NCI-H187 (cell line): ENCODE results near the gene OLFML3.

Experiments
- DNase-seq, 2 experiments: peaks; one replicate each; lab custom pipeline; 2025; lab: John Stamatoyannopoulos, UW

OLFML3 gene

DNA sequence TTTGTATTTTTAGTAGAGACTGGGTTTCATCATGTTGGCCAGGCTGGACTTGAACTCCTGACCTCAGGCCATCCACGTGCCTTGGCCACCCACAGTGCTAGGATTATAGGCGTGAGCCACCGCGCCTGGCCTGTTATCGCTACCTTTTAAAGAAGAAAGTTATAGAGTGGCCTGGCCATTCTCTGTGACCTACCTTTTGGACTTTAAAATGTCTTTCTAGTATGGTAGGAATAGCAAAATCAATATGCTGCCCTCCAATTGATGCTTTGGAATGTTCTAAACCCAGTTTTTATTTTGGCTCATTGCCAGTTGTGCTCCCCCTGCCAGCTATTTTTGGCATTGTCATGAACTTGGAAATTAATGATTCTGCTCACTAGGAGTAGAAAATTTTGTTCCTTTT lies 30.3 kb upstream of the OLFML3 start:
- no peak for DNase-seq

DNA sequence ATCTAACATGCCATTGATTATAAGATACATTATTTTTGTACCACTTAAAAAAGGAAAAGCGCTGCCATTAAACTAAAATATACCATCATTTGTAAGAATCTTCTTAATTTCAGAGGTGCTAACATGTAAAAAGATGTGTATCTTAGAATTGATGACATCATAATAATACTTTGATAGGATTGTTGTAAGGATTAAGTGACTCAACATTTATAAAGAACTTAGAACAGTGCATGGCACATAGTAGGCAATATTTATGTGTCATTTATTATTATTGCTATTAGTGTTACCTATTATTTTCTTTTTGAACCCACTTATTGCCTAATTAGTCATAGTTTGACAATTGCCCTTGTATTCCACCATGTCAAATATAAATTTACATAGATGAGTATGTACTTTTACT lies 28.4 kb upstream of the OLFML3 start:
- DNase-seq = no peak

- DNase-seq = no peak
Observed at GRCh38 chr1:113951719-113952118, 27.6 kb upstream of the OLFML3 start.

DNA sequence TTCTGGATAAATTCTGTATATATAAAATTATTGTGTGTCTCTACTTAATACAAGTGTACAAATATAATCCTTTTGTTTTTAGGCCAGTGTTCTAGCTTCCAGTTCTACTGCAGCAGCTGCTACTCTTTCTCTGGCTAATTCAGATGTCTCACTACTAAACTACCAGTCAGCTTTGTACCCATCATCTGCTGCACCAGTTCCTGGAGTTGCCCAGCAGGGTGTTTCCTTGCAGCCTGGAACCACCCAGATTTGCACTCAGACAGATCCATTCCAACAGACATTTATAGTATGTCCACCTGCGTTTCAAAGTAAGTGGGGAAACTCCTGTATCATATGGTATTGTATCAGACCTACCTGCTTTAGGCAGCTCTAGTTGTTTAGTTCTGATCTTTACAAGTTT lies 21.3 kb upstream of the OLFML3 start:
- no peak for DNase-seq

- no peak for DNase-seq
Observed at GRCh38 chr1:113958691-113959090, 20.6 kb upstream of the OLFML3 start.

DNA sequence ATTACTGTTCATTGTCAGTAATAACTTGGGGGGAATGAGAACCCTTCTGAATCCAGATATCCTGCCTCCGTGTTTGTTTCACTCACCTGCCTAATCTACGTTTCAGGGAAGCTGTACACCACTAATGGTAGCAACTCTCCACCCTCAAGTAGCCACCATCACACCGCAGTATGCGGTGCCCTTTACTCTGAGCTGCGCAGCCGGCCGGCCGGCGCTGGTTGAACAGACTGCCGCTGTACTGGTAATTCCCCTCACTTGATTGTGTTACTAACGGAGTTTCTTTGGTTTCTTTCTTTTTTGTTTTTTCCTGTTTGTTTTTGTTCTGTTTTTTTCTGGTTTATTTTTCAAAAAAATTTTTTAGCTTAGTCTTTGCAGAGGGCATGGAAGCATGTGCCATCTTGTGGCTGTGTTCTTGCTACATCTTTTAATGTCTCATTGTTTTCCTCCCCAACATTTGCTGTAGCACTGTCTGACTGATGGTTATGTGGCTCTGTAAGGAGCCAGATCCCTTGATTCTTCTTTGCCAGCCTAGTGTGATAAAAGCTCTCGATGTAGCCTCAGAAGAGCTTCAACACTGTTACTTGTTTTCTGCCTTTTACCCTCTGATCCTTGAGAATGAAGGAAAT lies 15.9 kb upstream of the OLFML3 start:
- no peak for DNase-seq

- no peak for DNase-seq
Observed at GRCh38 chr1:113965703-113966412, 13.4 kb upstream of the OLFML3 start.

GRCh38 chr1:113972954-113973353 lies 6.3 kb upstream of the OLFML3 start:
- DNase-seq = no peak

DNA sequence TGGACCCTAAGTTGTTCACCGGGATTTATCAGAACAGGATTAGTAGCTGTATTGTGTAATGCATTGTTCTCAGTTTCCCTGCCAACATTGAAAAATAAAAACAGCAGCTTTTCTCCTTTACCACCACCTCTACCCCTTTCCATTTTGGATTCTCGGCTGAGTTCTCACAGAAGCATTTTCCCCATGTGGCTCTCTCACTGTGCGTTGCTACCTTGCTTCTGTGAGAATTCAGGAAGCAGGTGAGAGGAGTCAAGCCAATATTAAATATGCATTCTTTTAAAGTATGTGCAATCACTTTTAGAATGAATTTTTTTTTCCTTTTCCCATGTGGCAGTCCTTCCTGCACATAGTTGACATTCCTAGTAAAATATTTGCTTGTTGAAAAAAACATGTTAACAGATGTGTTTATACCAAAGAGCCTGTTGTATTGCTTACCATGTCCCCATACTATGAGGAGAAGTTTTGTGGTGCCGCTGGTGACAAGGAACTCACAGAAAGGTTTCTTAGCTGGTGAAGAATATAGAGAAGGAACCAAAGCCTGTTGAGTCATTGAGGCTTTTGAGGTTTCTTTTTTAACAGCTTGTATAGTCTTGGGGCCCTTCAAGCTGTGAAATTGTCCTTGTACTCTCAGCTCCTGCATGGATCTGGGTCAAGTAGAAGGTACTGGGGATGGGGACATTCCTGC lies 3.9 kb upstream of the OLFML3 start:
- no peak for DNase-seq

DNA sequence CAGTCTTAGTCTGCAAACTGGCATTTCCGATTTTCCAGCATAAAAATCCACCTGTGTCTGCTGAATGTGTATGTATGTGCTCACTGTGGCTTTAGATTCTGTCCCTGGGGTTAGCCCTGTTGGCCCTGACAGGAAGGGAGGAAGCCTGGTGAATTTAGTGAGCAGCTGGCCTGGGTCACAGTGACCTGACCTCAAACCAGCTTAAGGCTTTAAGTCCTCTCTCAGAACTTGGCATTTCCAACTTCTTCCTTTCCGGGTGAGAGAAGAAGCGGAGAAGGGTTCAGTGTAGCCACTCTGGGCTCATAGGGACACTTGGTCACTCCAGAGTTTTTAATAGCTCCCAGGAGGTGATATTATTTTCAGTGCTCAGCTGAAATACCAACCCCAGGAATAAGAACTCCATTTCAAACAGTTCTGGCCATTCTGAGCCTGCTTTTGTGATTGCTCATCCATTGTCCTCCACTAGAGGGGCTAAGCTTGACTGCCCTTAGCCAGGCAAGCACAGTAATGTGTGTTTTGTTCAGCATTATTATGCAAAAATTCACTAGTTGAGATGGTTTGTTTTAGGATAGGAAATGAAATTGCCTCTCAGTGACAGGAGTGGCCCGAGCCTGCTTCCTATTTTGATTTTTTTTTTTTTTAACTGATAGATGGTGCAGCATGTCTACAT lies 2.5 kb upstream of the OLFML3 start:
- DNase-seq = no peak

DNA sequence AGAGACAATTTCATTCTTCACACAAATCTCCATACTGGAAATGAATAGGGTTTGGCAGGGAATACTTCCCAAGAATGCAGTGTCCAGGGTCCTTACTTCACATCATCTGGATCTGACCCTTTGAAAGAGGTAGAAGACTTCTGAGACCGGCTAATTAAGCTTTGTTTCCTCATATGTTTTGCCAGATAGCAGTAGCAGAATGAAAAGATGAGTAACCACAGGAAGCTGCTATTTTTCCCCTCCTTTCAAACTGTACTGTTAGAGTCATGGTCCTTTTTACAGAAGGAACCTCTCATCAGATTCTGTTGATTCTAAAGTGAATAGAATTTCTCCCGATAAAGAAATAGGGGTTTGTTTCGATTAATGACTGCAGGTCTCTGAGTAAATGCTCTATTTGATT lies 1.4 kb upstream of the OLFML3 start:
- DNase-seq = no peak

- no peak for DNase-seq
Observed at GRCh38 chr1:113980110-113980509, 836 bp downstream of the OLFML3 start.

DNA sequence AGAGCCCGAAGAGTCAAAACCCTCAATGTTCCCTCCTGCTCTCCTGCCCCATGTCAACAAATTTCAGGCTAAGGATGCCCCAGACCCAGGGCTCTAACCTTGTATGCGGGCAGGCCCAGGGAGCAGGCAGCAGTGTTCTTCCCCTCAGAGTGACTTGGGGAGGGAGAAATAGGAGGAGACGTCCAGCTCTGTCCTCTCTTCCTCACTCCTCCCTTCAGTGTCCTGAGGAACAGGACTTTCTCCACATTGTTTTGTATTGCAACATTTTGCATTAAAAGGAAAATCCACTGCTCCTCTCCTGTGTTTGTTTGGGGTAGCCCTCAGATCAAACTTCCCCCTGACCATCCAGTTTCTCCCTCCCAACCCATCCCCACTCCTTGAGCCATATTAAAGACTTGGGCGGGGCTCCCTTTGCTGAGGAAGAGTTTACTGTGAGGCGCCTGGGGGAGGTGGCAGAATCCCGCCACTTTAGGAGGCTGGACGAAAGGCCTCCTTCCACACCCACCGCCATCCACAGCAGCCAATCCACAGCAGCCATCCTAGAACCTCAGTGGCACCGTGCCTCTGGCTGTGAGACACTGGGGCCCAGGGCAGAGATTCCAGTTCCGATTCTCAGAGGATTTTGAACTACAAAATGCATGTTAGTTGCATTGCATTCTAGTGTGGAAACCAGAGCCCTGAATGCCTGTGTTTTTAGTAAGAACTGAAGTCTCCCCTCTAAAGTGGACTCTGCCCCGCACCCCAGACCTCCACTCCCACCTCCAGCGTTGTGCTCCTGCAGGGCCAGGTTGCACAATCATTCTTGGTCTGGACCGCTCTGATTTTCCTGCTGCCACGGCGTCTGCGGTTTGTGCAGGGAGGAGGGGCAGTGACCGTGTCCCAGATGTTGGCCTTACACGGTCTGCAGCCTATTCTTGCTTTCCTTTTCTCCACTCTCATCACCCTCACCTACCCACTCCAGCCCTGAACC lies 3.0 kb downstream of the OLFML3 start:
- no peak for DNase-seq

- no peak for DNase-seq
Observed at GRCh38 chr1:113982949-113983348, 3.7 kb downstream of the OLFML3 start.

- no peak for DNase-seq
Observed at GRCh38 chr1:113983391-113983790, 4.1 kb downstream of the OLFML3 start.

DNA sequence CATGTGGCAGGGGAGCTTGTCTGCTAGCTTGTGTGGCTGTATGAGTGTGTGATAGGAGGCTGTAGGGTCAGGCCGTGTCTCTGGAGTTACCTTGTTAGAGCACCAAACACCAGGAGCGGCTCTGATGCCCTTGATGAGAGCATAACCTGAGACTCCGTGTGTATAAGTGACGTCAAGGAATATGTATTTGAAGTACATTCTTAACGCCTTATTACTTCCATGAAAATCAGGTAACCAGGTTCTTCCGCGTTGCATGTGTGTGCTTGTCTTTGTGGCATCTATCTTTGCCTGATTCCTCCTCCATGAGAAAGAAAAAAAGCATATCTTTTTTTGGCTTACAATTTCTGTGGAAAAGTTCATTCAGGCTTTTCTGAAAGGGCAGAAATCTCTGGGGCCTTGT lies 4.6 kb downstream of the OLFML3 start:
- no peak for DNase-seq

- DNase-seq = no peak
Observed at GRCh38 chr1:113984710-113985109, 5.4 kb downstream of the OLFML3 start.

- DNase-seq = no peak
Observed at GRCh38 chr1:113986802-113987201, 7.5 kb downstream of the OLFML3 start.

- DNase-seq = no peak
Observed at GRCh38 chr1:113987259-113987658, 8.0 kb downstream of the OLFML3 start.

DNA sequence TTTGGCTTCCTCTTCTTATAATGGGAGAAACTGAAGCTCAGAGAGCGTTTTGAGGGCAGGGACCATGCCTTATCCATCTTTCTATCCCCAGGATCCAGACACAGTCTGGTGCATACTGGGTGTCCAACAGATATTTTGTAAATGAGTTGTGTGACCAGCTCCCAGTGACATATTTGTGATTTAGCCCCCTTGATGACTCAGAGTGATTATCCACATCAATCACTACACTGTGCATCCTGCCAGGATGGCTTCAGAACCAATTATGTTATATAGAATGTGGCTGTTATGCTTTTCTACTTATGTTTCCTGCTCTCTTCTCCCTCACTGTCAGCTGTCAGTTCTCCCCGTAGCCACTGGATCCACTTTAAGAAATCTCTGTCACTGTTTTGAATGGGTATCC lies 11.3 kb downstream of the OLFML3 start:
- no peak for DNase-seq

DNA sequence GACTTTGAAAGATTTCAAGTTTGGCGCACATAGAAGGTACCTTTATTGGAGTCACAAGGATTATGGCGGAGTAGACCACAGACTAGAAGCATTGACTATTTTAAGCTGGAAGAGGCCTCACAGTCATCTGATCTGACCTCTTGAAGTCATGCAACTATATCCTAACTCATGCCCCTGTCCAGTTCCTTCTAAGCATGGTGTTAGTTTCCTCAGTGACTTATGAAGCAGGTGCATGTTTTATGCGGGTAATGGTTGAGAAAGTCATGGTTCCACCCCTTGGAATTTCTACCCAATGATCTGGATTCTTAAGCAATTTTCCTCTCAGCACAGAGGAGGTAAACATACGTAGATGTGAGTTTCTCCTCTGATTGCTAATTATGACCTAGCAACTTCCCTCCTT lies 11.7 kb downstream of the OLFML3 start:
- DNase-seq = no peak
